ENCODE data around the gene SNUPN. TPM values are rescaled to one million over a fixed set of nuclear protein-coding genes. Genes with fewer than 3 reads are reported as not detected.
"Not testable (repeated sequence)": the region's sequence is repeated elsewhere in the genome, so short reads cannot be mapped to it uniquely, and the experiment has no call there.

Gene SNUPN
- total and polyA plus RNA-seq, 3 donors from 2014 or later: 37.0 to 97.5 (median 44.6) TPM

GRCh38 chr15:75639191-75639708, 13.7 kb upstream of the SNUPN start:
- Histone ChIP-seq H3K4me1 (peaks cover 13% of the 10 kb centered on the region), H3K9me3 (no peaks in the 10 kb centered on the region), H3K4me3 (peak overlapping the region; percentile 84 to 94), H3K27me3 (no peaks in the 10 kb centered on the region), H3K27ac (peak overlapping the region; percentile 81 to 93), H3K36me3 (ENCODE audit: low read depth, missing control alignments) (no peaks in the 10 kb centered on the region)
- DNase-seq: peak; percentile 18
- TF ChIP-seq, protein P1, sequence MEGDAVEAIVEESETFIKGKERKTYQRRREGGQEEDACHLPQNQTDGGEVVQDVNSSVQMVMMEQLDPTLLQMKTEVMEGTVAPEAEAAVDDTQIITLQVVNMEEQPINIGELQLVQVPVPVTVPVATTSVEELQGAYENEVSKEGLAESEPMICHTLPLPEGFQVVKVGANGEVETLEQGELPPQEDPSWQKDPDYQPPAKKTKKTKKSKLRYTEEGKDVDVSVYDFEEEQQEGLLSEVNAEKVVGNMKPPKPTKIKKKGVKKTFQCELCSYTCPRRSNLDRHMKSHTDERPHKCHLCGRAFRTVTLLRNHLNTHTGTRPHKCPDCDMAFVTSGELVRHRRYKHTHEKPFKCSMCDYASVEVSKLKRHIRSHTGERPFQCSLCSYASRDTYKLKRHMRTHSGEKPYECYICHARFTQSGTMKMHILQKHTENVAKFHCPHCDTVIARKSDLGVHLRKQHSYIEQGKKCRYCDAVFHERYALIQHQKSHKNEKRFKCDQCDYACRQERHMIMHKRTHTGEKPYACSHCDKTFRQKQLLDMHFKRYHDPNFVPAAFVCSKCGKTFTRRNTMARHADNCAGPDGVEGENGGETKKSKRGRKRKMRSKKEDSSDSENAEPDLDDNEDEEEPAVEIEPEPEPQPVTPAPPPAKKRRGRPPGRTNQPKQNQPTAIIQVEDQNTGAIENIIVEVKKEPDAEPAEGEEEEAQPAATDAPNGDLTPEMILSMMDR (IDR thresholded peaks at IDR 0.05): no peak
- TF ChIP-seq POLR2A (IDR thresholded peaks at IDR 0.05): no peak
- 2% methylated on average over 14 to 16 of the region's 16 CpGs for WGBS, 2 donors
- intact Hi-C loops (cut with DNase I; ENCODE audit: low total_unique reads): no loop called here

- 63 to 94% methylated on average over 4 of the region's 4 CpGs for WGBS, 2 donors
- DNase-seq: no peak
- TF ChIP-seq, protein P1 (IDR thresholded peaks at IDR 0.05): no peak
- Histone ChIP-seq H3K4me1 (peaks cover 13% of the 10 kb centered on the region), H3K9me3 (no peaks in the 10 kb centered on the region), H3K36me3 (ENCODE audit: low read depth, missing control alignments) (no peaks in the 10 kb centered on the region), H3K27ac (peak overlapping the region; percentile 52 to 93), H3K27me3 (no peaks in the 10 kb centered on the region), H3K4me3 (no peak overlapping the region)
- intact Hi-C loops (cut with DNase I; ENCODE audit: low total_unique reads): no loop called here
These were observed 11.9 kb upstream of the SNUPN start for GRCh38 chr15:75637245-75638009.

- TF ChIP-seq POLR2A (IDR thresholded peaks at IDR 0.05): no peak
- TF ChIP-seq, protein P1 (IDR thresholded peaks at IDR 0.05): no peak
- WGBS, 2 donors: 88 to 90% methylated on average over 6 of the region's 6 CpGs
- intact Hi-C loops (cut with DNase I; ENCODE audit: low total_unique reads): no loop called here
- H3K9me3 ChIP-seq: no peaks in the 10 kb centered on the region
- no peaks in the 10 kb centered on the region for H3K36me3 ChIP-seq (ENCODE audit: low read depth, missing control alignments)
- no peak overlapping the region for H3K27ac ChIP-seq
- no peak overlapping the region for H3K4me3 ChIP-seq
- no peak for DNase-seq
- peaks cover 13% of the 10 kb centered on the region for H3K4me1 ChIP-seq
- no peaks in the 10 kb centered on the region for H3K27me3 ChIP-seq
These were observed 10.5 kb upstream of the SNUPN start for GRCh38 chr15:75636026-75636425.

DNA sequence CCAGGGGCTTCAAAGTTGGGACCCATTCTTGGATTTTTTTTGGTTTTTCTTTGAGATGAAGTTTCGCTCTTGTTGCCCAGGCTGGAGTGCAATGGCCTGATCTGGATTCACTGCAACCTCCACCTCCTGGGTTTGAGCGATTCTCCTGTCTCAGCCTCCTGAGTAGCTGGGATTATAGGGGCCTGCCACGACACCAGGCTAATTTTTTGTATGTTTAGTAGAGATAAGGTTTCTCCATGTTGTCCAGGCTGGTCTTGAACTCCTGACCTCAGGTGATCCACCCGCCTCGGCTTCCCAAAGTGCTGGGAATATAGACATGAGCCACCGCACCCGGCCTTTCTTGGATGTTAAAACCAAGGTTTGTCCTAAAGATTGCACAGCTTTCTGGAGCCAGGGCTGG, 8.4 kb upstream of the SNUPN start:
- DNase-seq; H3K27ac ChIP-seq; H3K27me3 ChIP-seq; intact Hi-C loops (cut with DNase I; ENCODE audit: low total_unique reads); H3K36me3 ChIP-seq (ENCODE audit: low read depth, missing control alignments); H3K9me3 ChIP-seq; H3K4me3 ChIP-seq: not testable (repeated sequence)
- H3K4me1 ChIP-seq: peaks cover 13% of the 10 kb centered on the region
- WGBS, 2 donors: 91 to 96% methylated on average over 7 of the region's 7 CpGs

- H3K36me3 ChIP-seq (ENCODE audit: low read depth, missing control alignments): no peaks in the 10 kb centered on the region
- H3K4me1 ChIP-seq: no peaks in the 10 kb centered on the region
- H3K27me3 ChIP-seq: no peaks in the 10 kb centered on the region
- no peak overlapping the region for H3K4me3 ChIP-seq
- no peaks in the 10 kb centered on the region for H3K9me3 ChIP-seq
- no peak for DNase-seq
- intact Hi-C loops (cut with DNase I; ENCODE audit: low total_unique reads): no loop called here
- H3K27ac ChIP-seq: no peak overlapping the region
- TF ChIP-seq, protein P1 (IDR thresholded peaks at IDR 0.05): no peak
- TF ChIP-seq POLR2A (IDR thresholded peaks at IDR 0.05): no peak
These were observed 6.4 kb upstream of the SNUPN start for GRCh38 chr15:75631935-75632334.

Data from testis (tissue), 3 donors.